ENCODE measurements around the gene BNIP2.
"Not testable (repeated sequence)": the region's sequence is repeated elsewhere in the genome, so short reads cannot be mapped to it uniquely, and the experiment has no call there.

BNIP2 gene

DNA sequence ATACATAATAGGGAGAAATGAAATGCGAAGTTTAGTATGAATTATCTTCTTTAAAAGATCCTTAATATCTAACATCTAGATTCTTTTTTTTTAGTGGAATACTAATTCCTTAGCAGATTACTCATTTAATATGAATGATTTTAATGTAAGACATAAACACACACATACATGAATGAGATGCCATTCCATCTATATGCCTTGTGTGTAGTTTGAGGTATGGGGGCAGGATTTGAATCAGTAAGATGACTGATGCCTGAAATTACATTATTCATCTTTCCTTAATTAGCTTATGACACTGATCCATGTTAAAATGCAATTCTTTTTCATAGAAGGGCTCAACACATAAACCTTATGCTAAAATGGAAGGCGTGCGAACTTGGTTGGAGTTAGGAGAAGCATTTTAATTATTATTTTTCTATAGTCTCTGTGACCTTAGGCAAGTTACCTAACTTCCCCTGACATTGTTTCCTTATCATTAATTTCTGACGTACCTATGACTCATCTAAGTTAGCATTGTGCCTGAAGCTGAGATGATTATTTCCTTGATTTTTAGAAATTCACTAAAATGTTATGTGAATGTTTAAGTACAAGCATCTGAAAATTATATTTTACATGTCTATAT, 10.8 kb upstream of the BNIP2 start:
- no peak overlapping the region for H3K4me3 ChIP-seq (ENCODE audit: low read length)
- TF ChIP-seq ZNF274 (IDR thresholded peaks at IDR 0.05; ENCODE audit: low read depth, low read length), result no peak

DNA sequence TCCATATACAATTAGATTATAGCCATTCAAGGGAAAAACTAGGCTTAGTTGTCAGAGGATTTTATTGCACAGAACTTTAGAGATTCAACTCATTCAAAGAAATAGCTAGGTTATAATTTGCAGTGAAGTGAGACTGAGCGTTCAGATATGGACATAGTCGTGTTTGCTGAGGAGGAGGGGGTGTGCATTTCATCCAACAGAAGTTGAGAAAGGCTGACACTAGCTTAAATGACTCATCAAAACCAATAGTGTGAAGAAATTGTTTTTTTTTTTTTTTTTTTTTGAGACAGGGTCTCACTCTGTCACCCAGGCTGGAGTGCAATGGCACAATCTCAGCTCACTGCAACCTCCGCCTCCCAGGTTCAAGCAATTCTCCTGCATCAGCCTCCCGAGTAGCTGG, 8.9 kb upstream of the BNIP2 start:
- H3K4me3 ChIP-seq (ENCODE audit: low read length), result not testable (repeated sequence)

DNA sequence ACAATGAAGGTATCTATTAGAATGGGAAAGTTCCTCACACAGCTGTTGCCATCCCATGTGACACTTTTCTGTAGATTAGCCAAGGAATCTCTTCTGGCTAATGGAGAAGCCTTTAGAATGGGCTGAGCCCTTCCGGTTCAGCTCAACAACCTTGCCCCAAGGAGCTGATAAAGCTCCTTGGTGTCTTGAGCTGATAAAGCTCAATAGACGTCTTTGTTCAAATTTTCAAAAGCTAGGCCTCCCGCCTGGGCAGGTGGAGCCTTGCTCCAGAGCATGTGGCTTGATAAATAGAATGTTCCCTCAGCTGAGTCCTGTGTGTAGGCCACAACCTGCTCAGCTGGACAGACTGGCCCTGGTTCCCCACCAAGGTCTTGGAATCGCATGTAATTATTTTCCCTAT, 7.2 kb upstream of the BNIP2 start:
- H3K4me3 ChIP-seq (ENCODE audit: low read length), result no peak overlapping the region
- no peak for TF ChIP-seq ZNF274 (IDR thresholded peaks at IDR 0.05; ENCODE audit: low read depth, low read length)

DNA sequence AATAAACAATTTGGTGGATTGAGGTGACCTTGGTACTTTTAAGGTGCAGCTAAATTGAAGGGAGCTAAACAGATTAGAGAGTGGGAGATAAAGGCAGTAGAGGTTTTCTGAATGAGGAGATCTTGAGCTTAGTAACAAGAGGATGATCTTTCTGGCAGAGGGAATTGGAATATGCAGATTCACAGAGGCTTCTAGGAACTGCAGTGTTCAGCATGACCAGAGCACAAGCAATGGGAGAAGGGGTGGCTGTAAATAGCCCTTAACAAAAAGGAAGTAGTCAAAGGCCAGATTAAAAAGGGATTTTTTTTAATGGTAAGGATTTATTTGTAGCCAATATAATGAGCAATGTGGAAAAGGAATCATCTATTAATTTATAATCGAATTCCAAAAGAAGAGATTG, 5.7 kb upstream of the BNIP2 start:
- H3K4me3 ChIP-seq (ENCODE audit: low read length), result no peak overlapping the region
- TF ChIP-seq ZNF274 (IDR thresholded peaks at IDR 0.05; ENCODE audit: low read depth, low read length), result no peak

DNA sequence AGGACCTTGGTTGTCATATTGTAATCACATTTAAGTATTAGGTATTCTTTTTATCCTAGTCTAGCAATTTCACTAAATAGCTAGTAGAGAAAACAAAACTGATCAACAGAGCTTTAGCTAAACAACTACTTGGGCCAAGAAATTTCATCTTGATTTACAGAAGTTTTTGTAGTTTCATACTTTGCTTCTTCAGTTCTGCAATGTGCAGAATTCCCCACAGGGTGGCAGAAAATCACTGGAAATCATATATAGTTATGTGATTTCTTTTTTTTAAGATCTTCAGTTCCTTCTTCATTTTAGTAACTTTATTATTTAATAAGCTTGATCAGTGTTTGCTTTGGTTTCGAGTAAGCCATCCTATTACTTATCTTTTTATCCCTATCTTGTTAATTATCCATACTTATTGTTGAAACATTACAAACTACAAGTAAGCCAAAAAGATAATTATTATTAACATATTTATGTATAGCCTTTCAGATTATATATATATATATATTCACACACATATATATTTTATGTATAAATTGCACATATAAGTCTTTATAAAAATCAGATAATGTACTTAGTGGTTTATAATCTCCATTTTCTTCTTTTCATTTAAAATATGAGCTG, 2.2 kb upstream of the BNIP2 start:
- no peak for TF ChIP-seq ZNF274 (IDR thresholded peaks at IDR 0.05; ENCODE audit: low read depth, low read length)
- H3K4me3 ChIP-seq (ENCODE audit: low read length), result no peak overlapping the region

DNA sequence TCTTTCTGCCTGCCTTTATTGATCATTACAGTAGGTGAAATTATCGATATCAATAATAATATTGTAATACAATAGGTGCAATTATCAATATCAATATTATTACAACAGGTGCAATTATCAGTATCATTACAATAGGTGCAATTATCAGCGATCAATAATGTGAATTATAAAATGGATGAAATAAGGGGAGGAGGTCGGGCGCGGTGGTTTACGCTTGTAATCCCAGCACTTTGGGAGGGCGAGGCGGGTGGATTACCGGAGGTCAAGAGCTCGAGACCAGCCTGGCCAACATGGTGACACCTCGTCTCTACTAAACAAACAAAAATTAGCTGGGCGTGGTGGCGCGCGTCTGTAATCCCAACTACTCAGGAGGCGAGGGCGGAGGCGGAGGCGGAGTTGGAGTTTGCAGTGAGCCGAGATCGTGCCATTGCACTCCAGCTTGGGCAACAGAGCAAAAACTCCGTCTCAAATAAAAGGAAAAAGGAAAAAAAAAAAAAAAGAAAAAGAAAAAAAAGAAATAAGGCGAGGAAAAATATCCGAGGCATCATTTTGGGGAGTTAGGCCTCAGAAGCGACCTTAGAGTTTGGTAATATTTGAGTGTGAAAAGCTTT, 611 bp upstream of the BNIP2 start:
- TF ChIP-seq ZNF274 (IDR thresholded peaks at IDR 0.05; ENCODE audit: low read depth, low read length), result no peak
- H3K4me3 ChIP-seq (ENCODE audit: low read length), result peak overlapping the region; percentile 84

DNA sequence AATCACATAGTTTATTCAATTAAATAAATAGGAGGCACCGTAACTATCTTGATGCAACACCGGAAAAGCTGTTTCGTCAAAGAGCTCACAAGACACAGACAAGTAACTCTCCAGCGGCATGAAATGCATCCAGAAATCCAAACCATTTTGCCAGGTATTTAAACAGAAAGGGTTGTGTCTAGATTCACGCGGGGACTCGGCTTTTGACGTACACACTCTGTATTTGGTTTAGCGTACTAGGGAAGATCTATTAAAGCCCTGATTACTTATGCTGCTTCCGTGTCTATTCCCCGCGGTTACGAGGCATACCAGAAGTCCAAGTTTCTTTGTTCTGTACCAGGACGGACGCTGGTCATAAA, 718 bp downstream of the BNIP2 start:
- H3K4me3 ChIP-seq (ENCODE audit: low read length), result peak overlapping the region; percentile 96

DNA sequence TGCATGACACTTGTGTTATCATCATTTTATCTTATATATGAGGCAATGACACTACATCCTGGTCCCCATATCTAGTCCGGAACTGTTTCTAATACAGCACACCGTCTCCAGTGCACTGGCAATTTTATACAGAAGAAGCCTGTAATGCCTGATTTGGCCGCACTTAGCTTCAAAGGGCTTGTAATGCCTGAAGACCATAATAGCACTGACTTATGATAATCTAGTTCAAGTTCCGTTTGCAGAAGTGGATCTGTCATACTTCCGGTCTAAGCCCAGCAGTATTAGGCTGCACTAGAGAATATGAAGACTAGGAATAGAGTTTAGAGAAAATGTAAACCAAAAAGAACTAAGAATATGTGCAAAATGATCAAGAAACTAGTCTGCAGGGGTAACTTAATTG, 1.3 kb downstream of the BNIP2 start:
- peak overlapping the region; percentile 96 for H3K4me3 ChIP-seq (ENCODE audit: low read length)
- no peak for TF ChIP-seq ZNF274 (IDR thresholded peaks at IDR 0.05; ENCODE audit: low read depth, low read length)

More for the DNA sequence above, 718 bp downstream of the BNIP2 start:
- TF ChIP-seq ZNF274 (IDR thresholded peaks at IDR 0.05; ENCODE audit: low read depth, low read length), result no peak

DNA sequence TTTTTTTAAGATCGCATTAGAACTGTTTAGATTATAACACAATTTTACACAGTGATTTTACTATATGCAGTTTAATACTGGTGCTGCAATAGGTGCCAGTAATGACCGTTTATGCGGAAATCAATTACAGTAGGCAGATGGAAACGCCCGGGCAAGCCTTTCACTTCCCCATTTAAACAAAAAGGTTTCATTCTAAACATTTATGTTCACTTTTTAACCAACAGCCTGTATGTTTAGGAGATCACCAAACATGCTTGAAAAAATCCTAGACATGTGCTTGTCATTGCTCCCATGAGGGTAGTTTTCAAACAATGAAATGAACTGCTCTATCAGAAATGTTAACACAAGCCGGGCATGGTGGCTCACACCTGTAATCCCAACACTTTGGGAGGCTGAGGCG, 2.7 kb downstream of the BNIP2 start:
- peak overlapping the region; percentile 55 for H3K4me3 ChIP-seq (ENCODE audit: low read length)
- no peak for TF ChIP-seq ZNF274 (IDR thresholded peaks at IDR 0.05; ENCODE audit: low read depth, low read length)

DNA sequence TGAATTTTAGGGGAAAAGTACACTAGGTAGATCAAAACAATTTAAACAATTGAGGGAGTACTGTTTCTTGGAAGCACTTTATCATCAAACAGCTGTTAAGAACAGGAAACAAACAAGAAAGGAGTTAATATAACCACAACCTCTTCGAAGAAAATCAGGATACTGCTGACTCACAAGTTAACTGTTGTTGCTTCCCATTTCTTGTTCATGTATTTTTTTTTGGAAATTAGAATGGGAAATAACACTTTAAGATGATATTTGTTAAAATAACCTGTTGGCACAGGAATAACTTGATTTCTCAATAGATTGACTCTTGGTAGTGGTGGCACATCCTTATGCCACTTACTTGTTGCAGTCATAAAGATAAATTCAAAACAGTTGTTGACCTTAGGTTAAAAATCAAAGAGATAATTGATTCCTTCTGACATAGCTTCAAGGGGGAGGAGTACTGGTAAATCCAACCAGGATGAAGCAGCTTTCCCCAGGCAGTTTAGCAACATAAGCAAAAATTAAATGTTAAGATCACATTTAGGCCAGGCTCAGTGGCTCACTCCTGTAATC, 3.3 kb downstream of the BNIP2 start:
- TF ChIP-seq ZNF274 (IDR thresholded peaks at IDR 0.05; ENCODE audit: low read depth, low read length), result no peak
- peak overlapping the region; percentile 55 for H3K4me3 ChIP-seq (ENCODE audit: low read length)

DNA sequence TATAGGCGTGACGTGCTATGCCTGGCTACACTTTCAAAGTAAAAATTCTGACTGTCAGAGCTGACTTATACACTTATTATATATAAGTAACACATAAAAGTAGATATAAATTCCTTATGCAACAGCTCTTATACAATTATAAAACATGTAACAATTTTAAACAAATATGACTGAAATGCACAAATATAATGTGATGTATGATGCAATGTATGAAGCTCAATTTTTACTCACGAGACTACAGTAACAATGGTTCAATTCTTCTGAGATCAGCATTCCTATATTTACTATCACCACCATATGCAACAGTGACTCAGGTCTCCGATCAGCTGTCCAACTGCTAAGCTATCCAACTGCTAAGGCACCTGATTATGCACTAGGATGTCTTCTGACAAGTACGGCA, 8.2 kb downstream of the BNIP2 start:
- no peak overlapping the region for H3K4me3 ChIP-seq (ENCODE audit: low read length)
- no peak for TF ChIP-seq ZNF274 (IDR thresholded peaks at IDR 0.05; ENCODE audit: low read depth, low read length)

DNA sequence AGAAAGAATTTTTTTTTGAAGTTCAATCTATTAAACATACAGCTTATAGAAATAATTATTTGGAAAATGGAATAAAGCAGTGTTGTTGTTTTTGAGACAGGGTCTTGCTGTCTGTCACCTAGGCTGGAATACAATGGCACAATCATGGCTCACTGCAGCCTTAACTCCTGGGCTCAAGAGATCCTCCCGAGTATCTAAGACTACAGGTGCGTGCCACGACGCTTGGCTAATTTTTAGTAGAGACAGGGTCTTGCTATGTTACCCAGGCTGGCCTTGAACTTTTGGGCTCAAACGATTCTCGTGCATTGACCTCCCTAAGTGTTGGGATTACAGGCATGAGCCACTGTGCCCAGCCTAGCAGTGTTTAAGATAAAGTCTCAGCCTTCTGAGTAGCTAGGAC, 8.8 kb downstream of the BNIP2 start:
- no peak for TF ChIP-seq ZNF274 (IDR thresholded peaks at IDR 0.05; ENCODE audit: low read depth, low read length)
- no peak overlapping the region for H3K4me3 ChIP-seq (ENCODE audit: low read length)

DNA sequence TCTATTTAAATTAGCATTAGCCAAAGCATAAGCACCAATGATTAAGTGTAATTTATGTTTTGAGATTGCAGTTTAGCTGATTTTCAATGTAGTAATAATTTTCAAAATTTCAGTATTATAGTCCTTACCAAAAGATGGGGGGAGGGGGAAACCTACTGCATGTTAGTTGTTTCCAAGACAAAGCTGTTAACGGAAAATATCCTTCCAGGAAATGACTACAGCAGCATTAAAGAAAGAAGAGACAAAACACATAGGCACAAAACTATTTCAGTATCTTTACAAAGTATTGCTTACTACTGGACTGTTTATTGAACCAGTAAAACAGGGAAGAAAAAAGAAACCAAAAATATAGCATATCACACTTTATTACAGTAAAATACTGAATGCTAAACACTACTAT, 10.5 kb downstream of the BNIP2 start:
- no peak for TF ChIP-seq ZNF274 (IDR thresholded peaks at IDR 0.05; ENCODE audit: low read depth, low read length)
- no peak overlapping the region for H3K4me3 ChIP-seq (ENCODE audit: low read length)

DNA sequence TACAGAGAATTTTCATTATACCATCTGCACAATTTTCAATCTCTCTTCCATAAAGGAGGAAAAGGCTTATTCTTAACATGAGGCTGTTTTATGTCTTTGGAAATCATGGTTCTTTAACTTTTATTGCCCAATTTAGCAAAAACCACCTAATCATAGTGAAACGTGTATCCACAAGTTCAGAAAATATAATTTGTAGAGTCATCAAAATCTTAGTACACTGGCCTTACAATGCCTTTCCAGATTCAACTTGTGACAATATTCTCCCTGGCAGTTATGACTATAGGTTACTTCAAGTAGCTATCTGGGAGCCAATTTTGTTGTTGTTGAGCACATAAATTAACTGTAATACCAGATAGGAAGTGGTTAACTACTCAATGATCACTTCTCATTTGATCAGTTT, 10.9 kb downstream of the BNIP2 start:
- H3K4me3 ChIP-seq (ENCODE audit: low read length), result no peak overlapping the region
- TF ChIP-seq ZNF274 (IDR thresholded peaks at IDR 0.05; ENCODE audit: low read depth, low read length), result no peak

DNA sequence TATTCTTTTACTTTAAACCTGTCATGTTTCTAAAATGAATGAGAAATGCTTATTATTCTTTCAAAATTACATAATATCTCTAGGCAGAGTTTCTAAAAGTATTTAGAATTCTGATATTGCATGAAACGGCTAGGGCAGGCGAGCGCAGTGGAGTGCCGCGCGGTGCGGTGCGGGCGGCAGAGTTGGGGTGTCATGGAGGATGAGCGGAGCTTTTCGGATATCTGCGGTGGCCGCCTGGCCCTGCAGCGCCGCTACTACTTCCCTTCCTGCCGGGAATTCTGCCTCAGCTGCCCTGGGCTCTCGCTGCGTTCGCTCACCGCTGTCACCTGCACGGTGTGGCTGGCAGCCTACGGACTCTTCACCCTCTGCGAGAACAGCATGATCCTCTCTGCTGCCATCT, 12.6 kb downstream of the BNIP2 start:
- TF ChIP-seq ZNF274 (IDR thresholded peaks at IDR 0.05; ENCODE audit: low read depth, low read length), result no peak
- H3K4me3 ChIP-seq (ENCODE audit: low read length), result no peak overlapping the region
